Fibroblast of pulmonary artery (primary cell): ENCODE results near the gene APOM.

Source experiments
- DNase-seq: peaks from one replicate; pipeline ENCODE4 v3.0.0-alpha.2; 2010; ENCODE audit warnings: low read depth
- H3K4me3 ChIP-seq: replicated peaks from 2 replicates; pipeline ENCODE4 v1.5.1; 2011; ENCODE audit warnings: low read depth, mild to moderate bottlenecking, control low read depth, low read length, moderate library complexity
- TF ChIP-seq, protein P1 (sequence below): IDR thresholded peaks from 2 replicates; pipeline ENCODE4 v1.5.1; 2011; ENCODE audit warnings: mild to moderate bottlenecking, control low read depth, low read length, inconsistent platforms; ENCODE audit errors: missing control alignments

The APOM gene

DNA sequence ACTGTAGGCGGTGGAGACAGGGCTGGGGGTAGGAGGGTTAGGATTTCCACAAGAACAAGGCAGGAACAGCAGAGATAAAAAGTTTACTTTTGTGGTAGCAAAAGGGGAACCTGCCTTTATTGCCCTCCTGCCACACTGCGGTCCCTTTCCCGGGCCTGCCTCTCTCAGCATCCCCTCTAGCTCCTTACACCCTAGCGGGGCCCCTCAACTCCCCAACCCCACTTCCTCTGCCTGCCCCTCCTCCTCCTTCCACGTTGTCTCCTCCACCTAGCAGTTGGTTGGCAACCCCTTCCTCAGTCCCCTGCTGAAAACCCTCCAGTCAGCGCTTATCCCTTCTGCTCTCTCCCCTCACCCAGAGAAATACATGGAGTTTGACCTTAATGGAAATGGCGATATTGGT is 39.9 kb upstream of the APOM start:
- H3K4me3 ChIP-seq: no peak overlapping the region
- DNase-seq: no peak
- TF ChIP-seq, protein P1, sequence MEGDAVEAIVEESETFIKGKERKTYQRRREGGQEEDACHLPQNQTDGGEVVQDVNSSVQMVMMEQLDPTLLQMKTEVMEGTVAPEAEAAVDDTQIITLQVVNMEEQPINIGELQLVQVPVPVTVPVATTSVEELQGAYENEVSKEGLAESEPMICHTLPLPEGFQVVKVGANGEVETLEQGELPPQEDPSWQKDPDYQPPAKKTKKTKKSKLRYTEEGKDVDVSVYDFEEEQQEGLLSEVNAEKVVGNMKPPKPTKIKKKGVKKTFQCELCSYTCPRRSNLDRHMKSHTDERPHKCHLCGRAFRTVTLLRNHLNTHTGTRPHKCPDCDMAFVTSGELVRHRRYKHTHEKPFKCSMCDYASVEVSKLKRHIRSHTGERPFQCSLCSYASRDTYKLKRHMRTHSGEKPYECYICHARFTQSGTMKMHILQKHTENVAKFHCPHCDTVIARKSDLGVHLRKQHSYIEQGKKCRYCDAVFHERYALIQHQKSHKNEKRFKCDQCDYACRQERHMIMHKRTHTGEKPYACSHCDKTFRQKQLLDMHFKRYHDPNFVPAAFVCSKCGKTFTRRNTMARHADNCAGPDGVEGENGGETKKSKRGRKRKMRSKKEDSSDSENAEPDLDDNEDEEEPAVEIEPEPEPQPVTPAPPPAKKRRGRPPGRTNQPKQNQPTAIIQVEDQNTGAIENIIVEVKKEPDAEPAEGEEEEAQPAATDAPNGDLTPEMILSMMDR: no peak

DNA sequence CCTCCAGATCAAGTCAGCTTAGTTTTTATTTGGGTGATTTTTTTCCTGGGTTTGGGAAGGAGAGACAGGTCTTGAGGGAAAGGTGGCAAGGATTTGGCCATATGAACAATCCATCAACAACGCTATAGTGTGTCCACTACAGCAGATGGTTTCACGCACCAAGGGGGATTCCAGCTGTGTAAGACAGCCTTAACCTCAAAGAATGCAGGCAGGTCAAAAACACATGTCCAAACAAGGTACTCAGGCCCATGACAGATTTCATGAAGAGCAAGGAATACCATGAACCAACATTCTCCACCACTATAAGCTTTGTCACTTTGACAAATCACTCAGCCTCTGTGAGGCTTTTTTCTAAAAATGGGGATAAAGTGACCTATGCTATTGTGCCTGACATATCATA is 38.7 kb upstream of the APOM start:
- no peak overlapping the region for H3K4me3 ChIP-seq
- TF ChIP-seq, protein P1: no peak
- no peak for DNase-seq

DNA sequence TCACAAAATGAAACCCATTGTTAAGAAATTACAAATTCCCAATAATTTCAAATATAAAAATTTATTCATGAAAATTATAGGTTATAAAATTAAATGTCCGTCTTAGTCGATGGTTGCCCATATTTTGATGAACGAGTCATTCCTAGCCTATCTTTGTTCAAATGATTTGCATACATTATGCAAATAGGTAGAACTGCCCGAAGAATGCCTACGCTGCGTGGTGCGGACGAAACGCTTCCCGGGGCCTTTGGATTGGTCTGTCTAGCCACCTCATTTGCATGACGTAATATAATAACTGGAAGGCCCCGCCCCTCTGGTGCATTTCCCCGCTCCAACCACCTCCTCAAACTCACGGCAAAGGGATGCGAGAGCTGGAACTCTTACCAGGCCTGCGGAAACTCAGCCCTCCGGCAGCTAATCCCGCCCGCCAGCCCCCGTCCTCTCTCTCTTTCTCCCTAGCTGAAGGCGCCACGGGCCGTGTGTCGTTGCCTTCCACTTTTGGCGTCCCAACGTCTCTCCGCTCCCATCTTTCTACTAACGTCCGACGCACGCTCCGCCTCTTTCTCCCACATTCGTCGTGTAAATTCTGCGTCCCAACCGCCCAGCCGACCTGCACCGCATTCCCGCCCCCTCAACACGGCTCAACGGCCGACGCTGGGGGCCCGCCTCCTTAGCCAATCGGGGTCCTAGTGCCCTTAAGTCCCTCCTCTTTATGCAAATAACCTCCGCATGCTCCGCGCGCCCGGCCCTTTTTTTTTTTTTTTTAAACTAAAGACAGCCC is 35.7 kb upstream of the APOM start:
- H3K4me3 ChIP-seq: peak overlapping the region; percentile 92
- TF ChIP-seq, protein P1: no peak
- peak; percentile 99 for DNase-seq

DNA sequence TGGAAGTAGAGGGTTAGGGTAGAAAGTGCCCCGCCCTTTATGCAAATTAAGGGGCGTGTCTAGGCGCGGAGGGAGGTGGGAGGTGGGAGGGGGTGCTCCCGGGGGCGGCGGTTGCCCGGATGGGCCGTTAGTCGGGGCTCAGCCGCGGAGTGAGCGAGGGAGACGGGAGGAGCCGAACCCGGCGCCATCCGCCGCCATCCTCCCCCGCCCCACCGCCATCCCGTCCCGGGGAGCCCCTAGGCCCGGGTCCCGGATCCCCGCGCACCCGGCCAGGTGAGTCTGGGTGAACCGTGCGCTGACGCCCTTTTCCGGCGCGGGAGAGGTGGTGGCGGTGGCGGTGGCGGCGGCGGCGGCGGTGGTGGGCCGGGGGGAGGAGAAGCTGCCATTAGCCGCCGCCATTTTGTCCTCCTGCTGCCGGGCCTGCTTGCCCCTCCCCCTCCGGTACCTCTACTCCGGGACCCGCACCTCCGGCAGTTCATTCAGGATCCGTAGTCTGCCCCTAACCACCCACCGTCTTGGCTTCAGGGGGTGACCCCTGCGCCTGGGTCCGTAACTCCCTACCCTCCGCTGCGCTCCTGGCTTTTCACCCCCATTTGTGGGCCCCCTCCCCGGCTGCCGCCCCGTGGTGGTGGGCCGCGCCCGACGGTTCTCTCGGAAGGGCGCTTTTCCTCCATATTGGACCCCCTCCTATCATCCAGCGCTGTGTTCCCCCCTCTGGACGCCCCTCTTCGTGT is 34.9 kb upstream of the APOM start, which contains the start of gene PRRC2A:
PRRC2A (plus strand) TSS at position 130 of the 734 bp plus-strand sequence. CDS start 2,075 bp downstream, outside the sequence.
- TF ChIP-seq, protein P1: no peak
- H3K4me3 ChIP-seq: peak within 1 kb of the TSS; percentile 92
- DNase-seq: peak; percentile 61

DNA sequence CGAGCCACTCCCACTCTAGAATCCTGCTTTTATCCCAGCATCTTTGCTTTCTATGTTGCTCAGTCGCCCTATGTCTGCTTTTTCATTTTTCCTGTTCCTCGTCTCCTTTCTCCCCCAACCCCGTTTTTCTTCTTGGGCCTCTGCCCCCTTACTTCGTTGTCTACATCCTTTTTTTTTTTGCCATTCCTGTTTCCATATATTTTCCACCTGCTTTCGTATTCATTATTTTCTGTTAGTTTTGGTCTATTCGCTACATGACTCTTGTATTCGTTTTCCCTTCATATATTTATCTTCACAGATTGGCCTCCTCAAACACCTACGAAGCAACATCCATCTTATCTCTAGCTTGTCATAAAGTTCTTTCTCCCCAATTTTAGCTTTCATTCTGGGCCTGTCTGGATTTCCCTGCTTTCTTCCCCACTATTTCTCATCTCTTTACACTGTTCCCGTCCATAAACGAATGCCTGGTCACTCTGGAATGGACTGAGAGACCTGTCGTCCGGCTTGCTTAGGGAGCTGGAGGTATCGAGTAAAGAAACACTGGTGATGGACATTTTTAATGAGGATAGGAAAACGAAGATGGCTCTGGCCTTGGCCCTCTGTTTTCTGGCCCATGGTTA is 34.3 kb upstream of the APOM start:
- peak overlapping the region; percentile 92 for H3K4me3 ChIP-seq
- no peak for DNase-seq
- TF ChIP-seq, protein P1: no peak

DNA sequence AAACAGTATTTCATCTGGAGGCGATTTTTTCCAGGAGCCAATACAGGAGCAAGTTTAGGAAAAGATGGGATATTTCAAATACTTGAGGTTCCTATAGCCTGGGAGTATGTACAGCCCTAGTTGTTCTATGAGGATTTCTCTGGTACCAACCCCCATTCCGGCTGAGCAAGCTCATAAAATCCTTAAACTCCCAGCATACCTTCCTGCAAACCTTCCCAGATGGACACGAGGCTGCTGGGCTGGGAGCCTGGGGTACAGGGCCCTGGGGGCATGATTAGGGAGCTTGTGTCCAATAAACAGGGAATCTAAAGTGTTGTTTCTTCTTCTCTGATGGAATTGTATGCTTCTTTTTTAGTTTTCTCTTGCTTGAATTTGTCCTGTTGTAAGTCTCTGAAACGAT is 33.7 kb upstream of the APOM start:
- TF ChIP-seq, protein P1: no peak
- H3K4me3 ChIP-seq: peak overlapping the region; percentile 92
- DNase-seq: no peak
